Measurements from ENCODE around the gene HNRNPF. TPM values are rescaled to one million over a fixed set of nuclear protein-coding genes. Genes with fewer than 3 reads are reported as not detected.
"Not testable (repeated sequence)": the region's sequence is repeated elsewhere in the genome, so short reads cannot be mapped to it uniquely, and the experiment has no call there.

HNRNPF gene
- polyA plus RNA-seq, 12 donors: 95.9 to 139 (median 110) TPM; not detected in 1

DNA sequence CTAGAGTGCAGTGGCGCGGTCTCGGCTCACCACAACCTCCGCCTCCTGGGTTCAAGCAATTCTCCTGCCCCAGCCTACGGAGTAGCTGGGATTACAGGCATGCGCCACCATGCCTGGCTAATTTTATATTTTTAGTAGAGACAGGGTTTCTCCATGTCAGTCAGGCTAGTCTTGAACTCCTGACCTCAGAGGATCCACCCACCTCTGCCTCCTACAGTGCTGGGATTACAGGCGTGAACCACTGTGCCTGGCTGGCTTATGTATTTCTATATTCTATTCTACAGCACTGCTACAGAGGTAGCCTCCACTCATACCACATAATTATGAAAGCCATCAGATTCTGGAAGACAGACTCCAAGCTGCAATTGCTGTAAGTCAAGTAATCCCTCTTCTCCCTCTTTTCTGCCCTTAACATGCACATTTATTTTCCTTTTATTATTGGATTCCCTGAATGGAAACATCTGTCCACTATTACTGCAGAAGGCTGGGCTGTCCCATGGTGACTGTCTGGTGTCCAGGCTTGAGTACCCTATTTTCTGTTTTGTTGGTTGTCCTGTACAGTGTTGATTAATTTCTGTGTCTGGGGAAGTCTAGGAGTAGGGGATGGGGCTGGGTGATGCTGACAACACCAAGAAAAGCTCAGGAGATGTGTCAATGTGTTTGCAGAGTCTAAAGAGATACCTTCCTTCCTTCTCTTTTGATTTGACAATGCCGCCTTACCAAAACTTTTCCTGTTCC, 22.1 kb upstream of the HNRNPF start:
- DNase-seq: no peak

DNA sequence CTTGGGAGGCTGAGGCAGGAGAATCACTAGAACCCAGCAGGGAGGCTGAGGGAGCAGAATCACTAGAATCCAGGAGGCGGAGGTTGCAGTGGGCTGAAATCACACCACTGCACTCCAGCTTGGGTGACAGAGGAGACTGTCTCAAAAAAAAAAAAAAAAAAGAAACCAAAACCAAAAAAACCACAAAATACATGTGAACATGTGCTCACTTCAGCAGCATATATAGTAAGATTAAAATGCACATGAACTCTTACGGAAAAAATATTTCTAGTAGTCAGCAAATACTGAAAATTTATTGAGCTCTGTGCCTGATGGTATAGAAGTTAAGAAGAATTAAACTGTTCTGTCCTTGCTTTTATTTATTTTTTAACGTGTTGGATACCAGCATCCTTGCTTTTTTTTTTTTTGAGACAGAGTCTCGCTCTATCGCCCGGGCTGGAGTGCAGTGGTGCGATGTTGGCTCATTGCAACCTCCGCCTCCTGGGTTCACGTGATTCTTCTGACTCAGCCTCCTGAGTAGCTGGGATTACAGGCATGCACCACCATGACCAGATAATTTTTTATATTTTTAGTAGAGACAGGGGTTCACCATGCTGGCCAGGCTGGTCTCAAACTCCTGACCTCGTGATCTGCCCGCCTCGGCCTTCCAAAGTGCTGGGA, 18.3 kb upstream of the HNRNPF start:
- DNase-seq: no peak

DNA sequence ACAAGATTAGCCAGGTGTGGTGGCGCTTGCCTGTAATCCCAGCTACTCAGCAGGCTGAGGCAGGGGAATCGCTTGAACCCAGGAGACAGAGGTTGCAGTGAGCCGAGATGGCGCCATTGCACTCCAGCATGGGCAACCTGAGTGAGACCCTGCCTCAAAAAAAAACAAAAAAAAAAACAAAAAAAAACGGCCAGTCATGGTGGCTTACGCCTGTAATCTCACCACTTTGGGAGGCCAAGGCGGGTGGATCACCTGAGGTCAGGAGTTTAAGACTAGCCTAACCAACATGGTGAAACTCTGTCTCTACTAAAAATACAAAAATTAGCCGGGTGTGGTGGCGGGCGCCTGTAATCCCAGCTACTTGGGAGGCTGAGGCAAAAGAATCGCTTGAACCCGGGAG, 17.5 kb upstream of the HNRNPF start:
- not testable (repeated sequence) for DNase-seq

DNA sequence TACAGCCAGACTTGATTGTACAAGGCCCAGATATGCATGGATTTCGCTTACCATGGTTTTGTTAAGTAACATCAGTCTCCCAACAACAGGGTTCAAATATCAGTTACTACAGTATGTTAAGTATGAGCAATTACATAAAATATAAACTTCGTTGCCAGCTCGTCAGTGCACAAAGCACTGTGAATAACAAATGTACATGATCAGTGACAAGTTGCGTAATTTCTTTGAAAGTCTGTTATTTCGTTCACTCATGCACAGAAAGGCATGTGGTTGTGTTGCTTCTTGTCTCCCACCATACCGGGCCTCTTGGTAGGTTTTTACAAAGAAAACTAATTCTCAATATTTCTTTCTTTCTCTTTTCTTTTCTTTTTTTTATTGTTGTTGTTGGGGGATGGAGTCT, 15.4 kb upstream of the HNRNPF start:
- DNase-seq: no peak

DNA sequence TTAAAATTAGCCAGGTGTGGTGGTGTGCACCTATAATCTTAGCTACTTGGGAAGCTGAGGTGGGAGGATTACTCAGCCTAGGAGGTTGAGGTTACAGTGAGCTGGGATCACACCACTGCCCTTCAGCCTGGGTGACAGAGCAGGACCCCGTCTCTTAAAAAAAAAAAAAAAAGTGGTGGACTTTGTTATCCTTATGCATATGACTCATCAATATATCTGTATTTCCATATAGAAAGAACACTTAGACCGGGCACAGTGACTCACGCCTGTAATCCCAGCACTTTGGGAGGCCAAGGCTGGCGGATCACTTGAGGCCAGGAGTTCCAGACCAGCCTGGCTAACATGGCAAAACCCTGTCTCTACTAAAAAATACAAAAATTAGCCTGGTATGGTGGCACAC, 13.0 kb upstream of the HNRNPF start:
- not testable (repeated sequence) for DNase-seq

DNA sequence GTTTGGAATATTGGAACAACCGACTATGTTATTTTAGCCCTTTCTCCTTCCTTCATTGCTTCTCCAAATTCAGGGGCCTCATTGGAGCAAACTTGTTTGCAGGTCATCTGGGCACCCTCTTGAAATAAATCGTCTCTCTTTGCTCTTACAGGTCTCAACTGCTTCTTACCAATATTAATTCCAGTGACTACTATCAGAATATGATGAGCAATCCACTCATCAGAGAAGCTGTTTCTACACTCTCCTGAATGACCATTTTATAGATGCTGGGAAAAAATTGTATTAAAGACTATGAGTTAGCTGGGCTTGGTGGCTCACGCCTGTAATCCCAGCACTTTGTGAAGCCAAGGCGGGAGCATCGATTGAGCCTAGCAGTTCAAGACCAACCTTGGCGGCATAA, 12.5 kb upstream of the HNRNPF start:
- DNase-seq: no peak

DNA sequence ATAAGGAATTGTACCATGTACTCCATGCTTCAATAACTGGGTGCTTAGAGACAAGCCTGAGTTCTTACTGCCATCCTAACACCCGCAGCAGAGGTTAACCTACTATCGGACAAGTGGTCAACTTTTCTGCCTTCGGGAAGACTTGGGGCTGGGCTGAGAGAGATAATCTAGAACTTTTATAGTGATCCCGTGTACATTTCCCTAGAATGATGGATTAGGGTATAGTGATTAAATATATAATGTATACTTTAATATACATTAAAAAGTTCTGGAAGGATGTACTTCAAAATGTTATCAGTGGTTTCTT, 12.2 kb upstream of the HNRNPF start:
- no peak for DNase-seq

DNA sequence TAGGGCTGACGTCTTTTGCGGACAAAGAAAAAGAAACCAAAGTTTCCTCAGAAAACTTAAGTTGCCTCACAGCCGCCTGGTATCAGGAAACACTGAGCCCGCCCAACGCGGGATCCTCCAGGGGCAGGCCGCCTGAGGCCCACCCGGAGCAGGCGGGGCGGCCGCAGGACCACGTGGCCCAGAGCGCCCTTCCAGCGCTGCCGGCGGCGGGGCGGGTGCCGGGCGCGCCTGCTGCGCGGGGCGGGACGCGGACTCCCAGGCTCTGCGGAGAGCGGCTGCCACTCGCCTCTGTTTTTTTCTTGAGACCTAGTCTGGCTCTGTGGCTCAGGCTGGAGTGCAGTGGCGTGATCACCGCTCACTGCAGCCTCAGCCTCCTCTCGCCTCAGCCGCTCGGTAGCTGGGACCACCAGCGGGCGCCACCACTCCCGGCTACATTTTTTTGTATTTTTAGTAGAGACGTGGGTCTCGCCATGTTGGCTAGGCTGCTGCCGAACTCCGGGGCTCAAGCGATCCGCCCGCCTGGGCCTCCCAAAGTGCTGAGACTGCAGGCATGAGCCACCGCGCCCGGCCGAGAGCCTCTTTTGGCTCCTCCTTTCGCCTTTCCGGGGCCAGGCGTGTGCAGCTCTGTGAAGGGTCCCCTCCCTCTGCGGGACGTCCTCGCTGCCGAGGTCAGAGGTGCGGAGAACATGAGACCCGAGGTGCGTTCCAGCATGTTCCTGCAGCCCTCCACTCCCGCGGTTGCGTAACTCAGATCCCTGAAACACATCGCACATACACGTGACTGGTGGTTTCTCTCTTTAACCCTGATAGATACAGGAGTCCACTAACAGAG, 11.6 kb upstream of the HNRNPF start:
- DNase-seq: peak; percentile 81

DNA sequence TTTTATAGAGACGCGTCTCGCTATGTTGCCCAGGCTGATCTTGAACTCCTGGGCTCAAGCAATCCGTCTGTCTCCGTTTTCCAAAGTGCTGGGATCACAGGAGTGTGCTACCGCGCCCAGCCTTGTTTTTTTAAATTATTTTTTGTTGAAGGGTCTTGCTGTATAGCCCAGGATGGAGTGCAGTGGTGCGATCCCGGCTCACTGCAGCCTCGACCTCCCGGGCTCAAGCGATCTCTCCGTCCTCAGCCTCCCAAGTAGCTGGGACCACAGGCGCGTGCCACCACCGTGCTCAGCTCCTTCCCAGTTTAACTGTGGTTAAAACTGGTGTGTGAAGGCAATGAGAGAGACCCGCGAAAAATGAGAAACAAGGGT, 11.0 kb upstream of the HNRNPF start:
- no peak for DNase-seq

DNA sequence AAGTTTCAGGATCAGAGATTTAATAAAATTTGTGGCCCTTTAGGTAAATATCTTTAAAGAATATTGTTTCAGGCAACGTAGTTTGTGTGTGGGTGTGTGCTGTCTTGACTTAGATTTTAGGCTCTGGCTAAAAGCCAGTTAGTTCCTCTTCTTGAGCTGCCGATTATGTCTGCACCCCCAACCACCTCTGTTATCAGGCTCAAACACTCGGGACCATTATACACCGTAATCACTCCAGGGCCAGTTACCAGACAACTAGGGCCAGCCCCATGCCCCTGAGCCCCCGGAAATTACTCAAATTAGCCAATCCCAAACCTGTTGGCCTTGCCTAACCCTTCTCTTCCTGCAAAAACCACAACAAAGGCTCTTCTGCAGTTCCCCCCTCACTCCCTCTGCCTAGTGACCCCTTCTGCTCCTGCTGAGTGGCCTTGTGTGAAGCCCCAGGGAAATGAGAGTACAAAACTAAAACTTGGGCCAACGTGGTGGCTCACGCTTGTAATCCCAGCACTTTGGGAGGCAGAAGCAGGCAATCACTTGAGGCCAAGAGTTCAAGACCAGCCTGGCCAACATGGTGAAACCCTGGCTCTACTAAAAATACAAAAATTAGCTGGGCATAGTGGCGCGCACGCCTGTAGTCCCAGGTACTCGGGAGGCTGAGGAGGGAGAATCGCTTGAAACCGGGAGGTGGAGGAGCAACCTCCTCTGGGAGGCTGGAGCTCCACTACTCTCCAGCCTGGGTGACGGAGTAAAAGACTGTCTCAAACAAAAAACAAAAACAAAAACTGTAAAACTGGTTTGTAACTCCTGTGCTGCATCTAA, 9.2 kb upstream of the HNRNPF start:
- no peak for DNase-seq

DNA sequence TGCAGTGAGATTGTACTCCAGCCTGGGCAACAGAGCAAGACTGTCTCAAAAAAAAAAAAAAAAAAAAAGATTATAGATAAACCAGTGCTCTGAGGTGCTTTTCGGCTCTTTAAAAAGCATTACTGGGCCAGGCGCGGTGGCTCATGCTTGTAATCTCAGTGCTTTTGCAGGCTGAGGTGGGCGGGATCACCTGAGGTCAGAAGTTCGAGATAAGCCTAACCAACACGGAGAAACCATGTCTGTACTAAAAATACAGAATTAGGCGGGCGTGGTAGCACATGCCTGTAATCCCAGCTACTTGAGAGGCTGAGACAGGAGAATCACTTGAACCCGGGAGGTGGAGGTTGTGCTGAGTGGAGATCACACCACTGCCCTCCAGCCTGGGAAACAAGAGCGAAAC, 6.6 kb upstream of the HNRNPF start:
- DNase-seq: no peak

DNA sequence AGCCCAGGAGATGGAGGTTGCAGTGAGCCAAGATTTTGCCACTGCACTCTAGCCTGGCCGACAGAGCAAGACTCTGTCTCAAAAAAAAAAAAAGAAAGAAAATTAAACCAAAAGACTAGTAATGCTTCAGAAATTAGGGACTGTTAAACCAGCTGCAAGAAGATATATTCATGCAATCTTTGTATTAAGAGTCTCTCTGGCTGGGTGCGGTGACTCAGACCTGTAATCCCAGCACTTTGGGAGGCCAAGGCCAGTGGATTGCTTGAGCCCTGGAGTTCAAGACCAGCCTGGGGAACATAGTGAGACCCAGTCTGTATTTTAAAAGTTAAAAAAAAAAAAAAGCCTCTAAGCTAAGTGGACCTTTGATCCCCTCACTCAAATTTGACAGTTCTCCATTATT, 2.5 kb upstream of the HNRNPF start:
- DNase-seq: no peak

DNA sequence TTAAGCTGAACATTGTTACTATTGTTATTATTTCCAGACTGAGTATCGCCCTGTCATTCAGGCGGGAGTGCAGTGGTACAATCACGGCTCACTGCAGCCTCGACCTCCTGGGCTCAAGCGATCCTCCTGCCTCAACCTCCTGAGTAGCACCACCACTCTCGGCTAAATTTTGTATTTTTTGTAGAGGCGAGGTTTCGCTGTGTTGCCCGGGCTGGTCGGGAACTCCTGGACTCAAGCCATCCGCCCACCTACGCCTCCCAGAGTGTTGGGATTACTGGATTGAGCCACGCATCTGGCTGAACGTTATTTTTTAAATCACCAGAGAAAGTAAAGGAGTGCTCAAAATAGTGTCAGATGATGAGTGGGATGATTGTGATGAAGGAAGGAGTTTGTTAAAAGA, 1.4 kb upstream of the HNRNPF start:
- DNase-seq: no peak

DNA sequence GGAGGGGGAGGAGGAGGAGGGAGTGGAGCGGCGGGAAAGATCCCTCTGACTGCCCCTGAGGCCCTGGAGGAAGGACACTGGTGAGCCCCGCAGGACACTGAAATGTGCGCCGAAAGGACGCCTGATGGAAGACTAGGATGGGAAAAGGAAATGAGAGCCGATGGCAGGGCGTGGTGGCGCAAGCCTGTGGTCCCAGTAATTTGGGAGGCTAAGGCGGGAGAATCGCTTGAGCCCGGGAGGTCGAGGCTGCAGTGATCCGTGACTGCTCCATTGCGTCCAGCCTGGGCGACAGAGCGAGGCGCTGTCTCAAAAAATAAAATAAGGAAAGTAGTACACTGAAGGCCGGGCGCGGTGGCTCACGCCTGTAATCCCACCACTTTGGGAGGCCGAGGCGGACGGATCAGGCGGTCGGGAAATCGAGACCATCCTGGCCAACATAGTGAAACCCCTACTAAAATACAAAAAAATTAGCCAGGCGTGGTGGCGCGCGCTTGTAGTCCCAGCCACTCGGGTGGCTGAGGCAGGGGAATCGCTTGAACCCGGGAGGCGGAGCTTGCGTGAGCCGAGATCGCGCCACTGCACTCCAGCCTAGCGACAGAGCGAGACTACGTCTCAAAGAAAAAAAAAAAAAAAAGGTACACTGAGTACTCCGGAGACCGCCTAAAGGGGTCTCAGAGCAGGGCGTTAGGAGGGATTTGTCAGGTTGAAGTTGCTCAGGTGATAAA, 561 bp upstream of the HNRNPF start:
- no peak for DNase-seq

DNA sequence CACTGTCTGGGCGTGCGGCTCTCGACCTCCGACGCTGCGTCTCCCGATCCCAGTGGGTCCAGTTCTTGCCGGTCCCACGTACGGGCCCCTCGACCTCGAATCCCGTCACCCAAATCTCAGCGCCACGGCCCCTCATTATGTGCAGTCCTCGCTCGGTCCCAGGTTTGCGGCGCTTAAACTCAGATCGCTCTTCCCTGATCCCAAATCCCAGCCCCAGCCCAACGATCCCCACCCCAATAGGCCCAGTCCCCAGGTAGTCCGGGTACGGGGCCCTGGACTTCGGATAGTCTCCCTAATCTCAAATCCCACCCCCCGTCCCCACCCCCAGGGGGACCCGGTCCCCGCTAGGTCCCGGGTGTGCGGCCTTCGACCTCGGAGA, 666 bp downstream of the HNRNPF start:
- DNase-seq: no peak

DNA sequence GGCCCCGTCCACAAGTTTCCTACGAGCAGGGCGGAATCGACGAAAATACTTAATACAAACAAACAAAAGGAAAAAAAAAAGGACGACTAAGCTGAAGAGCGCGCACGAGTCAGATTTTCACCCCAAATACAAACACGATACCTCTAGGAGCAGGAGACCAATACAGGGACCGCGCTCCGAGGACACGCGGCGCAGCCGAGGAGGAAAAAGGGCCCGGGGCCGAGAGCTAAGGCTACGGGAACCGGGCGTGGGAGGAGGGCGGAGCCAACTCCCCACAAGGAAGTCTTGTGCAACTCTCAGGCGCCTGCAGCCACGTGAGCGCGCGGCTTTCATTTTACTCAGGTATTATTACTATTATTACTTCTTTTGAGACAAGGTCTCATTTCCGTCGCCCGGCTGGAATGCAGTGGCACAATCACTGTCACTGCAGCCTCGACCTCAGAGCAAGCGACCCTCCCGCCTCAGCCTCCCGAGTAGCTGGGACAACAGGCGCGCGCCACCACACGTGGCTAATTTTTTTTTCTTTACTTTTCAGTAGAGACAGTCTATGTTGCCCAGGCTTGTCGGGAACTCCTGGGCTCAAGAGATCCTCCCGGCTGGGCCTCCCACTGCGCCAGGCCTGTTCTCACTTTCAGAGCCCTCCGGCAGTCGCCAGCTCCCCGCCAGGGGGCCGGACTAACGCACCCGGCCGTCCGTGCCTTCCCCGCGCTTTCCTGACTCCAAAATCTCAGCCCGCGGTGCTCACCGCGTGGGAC, 1.2 kb downstream of the HNRNPF start:
- DNase-seq: peak; percentile 92

DNA sequence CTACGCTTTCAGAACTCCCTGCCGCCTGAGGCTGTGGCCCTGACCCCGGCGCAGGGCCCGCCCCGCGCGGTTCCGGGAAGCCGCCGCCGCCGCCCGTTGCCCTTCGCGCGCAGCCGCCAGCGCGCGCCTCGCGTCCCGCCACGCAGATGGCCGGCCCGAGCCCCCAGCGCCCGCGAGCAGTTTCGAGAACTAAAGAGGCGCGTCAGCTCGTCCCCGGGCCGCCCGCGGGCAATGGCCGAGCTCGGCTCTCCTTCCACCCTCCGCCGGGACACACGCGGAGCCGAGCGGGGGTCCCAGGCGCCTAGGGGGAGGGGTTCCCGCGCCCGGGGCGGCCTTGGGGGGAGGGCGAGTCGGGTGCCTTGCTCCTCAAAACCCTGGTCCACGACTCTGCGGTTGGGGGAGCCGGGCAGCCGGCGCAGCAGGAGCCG, 1.8 kb downstream of the HNRNPF start:
- DNase-seq: no peak

DNA sequence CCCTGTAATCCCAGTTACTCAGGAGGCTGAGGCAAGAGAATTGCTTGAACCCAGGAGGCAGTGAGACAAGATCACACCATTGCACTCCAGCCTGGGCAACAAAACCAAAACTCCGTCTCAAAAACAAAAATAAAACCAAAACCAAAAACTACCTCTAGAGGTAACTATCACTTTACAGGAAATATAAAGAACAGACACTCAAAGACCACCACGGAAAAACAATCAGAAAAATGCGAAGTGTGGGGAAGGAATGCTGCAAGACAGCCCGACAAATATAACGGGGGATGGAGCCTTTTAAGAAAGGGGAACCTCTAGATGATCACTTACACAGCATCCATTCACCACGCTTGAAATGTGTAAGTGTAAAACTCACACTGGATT, 4.3 kb downstream of the HNRNPF start:
- DNase-seq: no peak

DNA sequence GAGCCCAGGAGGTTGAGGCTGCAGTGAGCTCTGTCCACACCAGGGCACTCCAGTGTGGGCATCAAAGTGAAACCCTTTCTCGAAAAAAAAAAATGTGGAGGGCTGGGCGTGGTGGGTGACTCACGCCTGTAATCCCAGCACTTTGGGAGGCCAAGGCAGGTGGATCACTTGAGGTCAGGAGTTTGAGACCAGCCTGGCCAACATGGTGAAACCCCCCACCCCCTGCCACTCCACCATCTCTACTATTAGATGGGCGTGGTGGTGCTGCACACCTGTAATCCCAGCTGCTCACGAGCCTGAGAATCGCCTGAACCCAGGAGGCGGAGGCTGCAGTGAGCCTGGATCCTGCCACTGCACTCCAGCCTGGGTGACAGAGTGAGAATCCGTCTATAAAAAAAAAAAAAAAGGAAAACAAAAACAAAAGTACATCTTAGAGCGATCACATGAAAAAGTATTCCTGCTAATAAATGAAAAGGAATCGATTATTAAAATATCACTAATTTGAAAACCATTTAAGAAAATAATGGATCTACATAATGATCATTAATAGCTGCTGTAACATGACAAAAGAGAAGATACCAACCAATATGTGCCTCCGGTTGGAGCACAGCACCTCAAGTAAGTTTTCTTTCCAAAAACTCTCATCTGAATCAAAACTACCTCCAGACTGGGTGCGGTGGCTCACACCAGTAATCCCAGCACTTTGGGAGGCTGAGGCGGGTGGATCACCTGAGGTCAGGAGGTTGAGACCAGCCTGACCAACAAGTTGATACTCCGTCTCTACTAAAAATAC, 4.9 kb downstream of the HNRNPF start:
- DNase-seq: no peak

DNA sequence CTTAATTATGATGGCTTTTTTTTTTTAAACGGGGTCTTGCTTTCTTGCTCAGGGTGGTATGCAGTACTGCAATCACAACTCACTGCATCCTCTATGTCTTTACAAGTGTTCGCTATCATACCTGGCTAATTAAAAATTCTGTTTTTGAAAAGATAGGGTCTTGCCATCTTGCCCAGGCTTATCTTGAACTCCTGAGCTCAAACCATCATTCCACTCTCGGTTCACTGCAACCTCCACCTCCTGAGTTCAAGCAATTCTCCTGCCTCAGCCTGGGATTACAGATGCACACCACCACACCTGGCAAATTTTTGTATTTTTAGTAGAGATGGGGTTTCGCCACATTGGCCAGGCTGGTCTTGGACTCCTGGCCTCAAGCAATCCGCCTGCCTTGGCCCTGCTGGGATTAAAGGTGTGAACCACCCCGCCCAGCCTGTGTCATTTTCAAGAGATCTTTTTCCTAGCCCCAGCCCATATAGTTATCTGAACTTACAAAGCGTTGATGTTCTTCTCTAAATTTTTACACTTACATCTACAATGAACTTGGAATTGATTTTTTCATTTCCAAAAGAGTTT, 6.0 kb downstream of the HNRNPF start:
- no peak for DNase-seq

Data from muscle of arm (tissue), 12 donors.